SH-SY5Y (cell line): Measurements from ENCODE around the gene SYNGR3.

Experiments used
- GATA2 ChIP-seq: IDR thresholded peaks from 2 replicates; pipeline ENCODE4 v1.6.1; 2011; ENCODE audit warnings: mild to moderate bottlenecking, low read depth, low read length
- GATA3 ChIP-seq: IDR thresholded peaks from 2 replicates; pipeline ENCODE4 v1.6.1; 2011; ENCODE audit warnings: low read depth, mild to moderate bottlenecking, low read length, moderate library complexity

DNA sequence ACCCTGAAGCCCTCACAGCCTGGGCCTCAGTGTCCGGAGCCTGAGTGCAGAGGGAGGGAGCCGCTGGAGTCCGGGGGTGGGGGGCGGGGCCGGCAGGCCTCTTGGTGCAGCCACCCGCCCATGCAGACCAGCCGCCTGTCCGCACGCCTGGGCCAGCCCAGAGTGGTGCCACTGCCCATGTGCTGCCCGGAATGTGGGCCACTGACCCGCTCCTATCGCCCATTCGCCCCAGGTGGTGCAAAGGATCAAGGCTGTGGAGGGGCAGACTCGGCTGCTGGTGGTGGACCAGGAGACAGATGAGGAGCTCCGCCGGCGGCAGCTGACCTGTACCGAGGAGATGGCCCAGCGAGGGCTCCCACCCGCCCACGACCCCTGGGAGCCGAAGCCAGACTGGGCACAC lies 39.6 kb downstream of the SYNGR3 start:
- TF ChIP-seq GATA3 (no peak), GATA2 (no peak)
